H1 (cell line): ENCODE results near the gene GPR135. TPM values are rescaled to one million over a fixed set of nuclear protein-coding genes. Genes with fewer than 3 reads are reported as not detected.

ENCODE experiments used
- ASH2L ChIP-seq: fragments of 200-600, 300-600 bp; sonication (generic); IDR thresholded peaks from one replicate; pipeline ENCODE4 v1.7.1; 2017; ENCODE audit warnings: low read length
- BRCA1 ChIP-seq: IDR thresholded peaks from 2 replicates; pipeline ENCODE4 v1.6.1; 2012; ENCODE audit warnings: low read depth, low read length, improper control_type of control experiment
- CHD1 ChIP-seq: IDR thresholded peaks from 2 replicates; pipeline ENCODE4 v1.6.1; 2012; ENCODE audit warnings: low read depth, low read length, improper control_type of control experiment
- CTBP2 ChIP-seq: IDR thresholded peaks from 2 replicates; pipeline ENCODE4 v1.7.0; 2011; ENCODE audit warnings: borderline replicate concordance, mild to moderate bottlenecking, moderate library complexity, mixed read lengths, low read length; ENCODE audit not compliant: insufficient read depth, insufficient read length
- EGR1 ChIP-seq: IDR thresholded peaks from 2 replicates; pipeline ENCODE4 v1.6.1; 2011; ENCODE audit warnings: low read depth, low read length, borderline replicate concordance
- EP300 ChIP-seq, 2 experiments: IDR thresholded peaks; 1 replicate in 1 of 2; 2 replicates in 1 of 2; pipeline ENCODE4 v1.6.1; 2011 to 2012; ENCODE audit warnings: low read depth in 2 of 2, low read length in 2 of 2, mild to moderate bottlenecking in 2 of 2, borderline replicate concordance in 1 of 2, inconsistent platforms in 1 of 2, moderate library complexity in 1 of 2
- EZH2 ChIP-seq: fragments of 200-600 bp; sonication (generic); IDR thresholded peaks from 2 replicates; pipeline ENCODE4 v1.7.1; 2012; ENCODE audit warnings: low read depth, mild to moderate bottlenecking, moderate library complexity, low read length, inconsistent platforms; ENCODE audit not compliant: severe bottlenecking
- KDM1A ChIP-seq: fragments of 200-600, 300-600 bp; sonication (generic); IDR thresholded peaks from 2 replicates; pipeline ENCODE4 v1.7.1; 2016; ENCODE audit warnings: mild to moderate bottlenecking, low read length, borderline replicate concordance
- KDM5A ChIP-seq: fragments of 200-600 bp; IDR thresholded peaks from 2 replicates; pipeline ENCODE4 v1.7.1; 2012; ENCODE audit warnings: mild to moderate bottlenecking, low read length, inconsistent platforms, mixed read lengths
- MAFK ChIP-seq: IDR thresholded peaks from 2 replicates; pipeline ENCODE4 v1.6.1; 2012; ENCODE audit warnings: low read depth, mild to moderate bottlenecking, improper control_type of control experiment, low read length
- MAX ChIP-seq: IDR thresholded peaks from 2 replicates; pipeline ENCODE4 v1.6.1; 2012; ENCODE audit warnings: inconsistent platforms
- NANOG ChIP-seq: IDR thresholded peaks from 2 replicates; pipeline ENCODE4 v1.6.1; 2011; ENCODE audit warnings: low read length, low read depth, mild to moderate bottlenecking, inconsistent platforms; ENCODE audit not compliant: insufficient read depth, poor library complexity, severe bottlenecking
- PHF8 ChIP-seq: fragments of 200-600 bp; sonication (generic); conservative IDR thresholded peaks from 2 replicates; pipeline ENCODE4 v1.7.1; 2012; ENCODE audit warnings: low read depth, mild to moderate bottlenecking, inconsistent platforms, low read length, moderate library complexity
- POLR2AphosphoS5 ChIP-seq: IDR thresholded peaks from 2 replicates; pipeline ENCODE4 v1.6.1; 2011; ENCODE audit warnings: low read depth, low read length
- RNF2 ChIP-seq: fragments of 200-900, 300-1000 bp; sonication (generic); IDR thresholded peaks from 2 replicates; pipeline ENCODE4 v1.7.1; 2016; ENCODE audit warnings: borderline replicate concordance, low read depth, mild to moderate bottlenecking, antibody characterized with exemption, low read length; ENCODE audit not compliant: poor library complexity, severe bottlenecking; ENCODE audit errors: missing control alignments
- RXRA ChIP-seq: IDR thresholded peaks from 2 replicates; pipeline ENCODE4 v1.6.1; 2011; ENCODE audit warnings: low read depth, mild to moderate bottlenecking, low read length, moderate library complexity; ENCODE audit not compliant: insufficient read depth
- SP4 ChIP-seq: IDR thresholded peaks from 2 replicates; pipeline ENCODE4 v1.6.1; 2012; ENCODE audit warnings: low read length, inconsistent platforms
- SRF ChIP-seq: IDR thresholded peaks from 2 replicates; pipeline ENCODE4 v1.6.1; 2011; ENCODE audit warnings: mild to moderate bottlenecking, low read depth, low read length, moderate library complexity
- YY1 ChIP-seq: IDR thresholded peaks from 2 replicates; pipeline ENCODE4 v1.6.1; 2011; ENCODE audit warnings: low read depth, mild to moderate bottlenecking, low read length
- polyA plus RNA-seq, 7 experiments: library from polyadenylated mRNA; depleted of rRNA in 3 of 7; stranded (reverse) in 5 of 7; unstranded in 2 of 7; fragments of >200 nt in 5 of 7; fragments of 200-250 nt in 2 of 7; gene quantifications; 1 replicate in 5 of 7; 2 replicates in 1 of 7; 4 replicates in 1 of 7; pipeline versions ENCODE4 v1.2.1 to v1.2.3, GENCODE V29; 2011 to 2013; ENCODE audit warnings: missing spikeins in 2 of 7, mixed read lengths in 2 of 7
- total RNA-seq: library from RNA; stranded (reverse); fragmentation: NEBNext Ultra II Directional; extraction: Animal tissue kit (Norgen Biotek cat#: 25700); gene quantifications from 2 replicates; pipeline ENCODE4 v1.2.1, GENCODE V29; 2021

Gene GPR135
- total and polyA plus RNA-seq, 2 of the 8 experiments (the other 6 are each of a cell fraction or from before 2014, with no cell fraction given), result 0.48 to 1.1 TPM

GRCh38 chr14:59464486-59465315 is 479 bp downstream of the GPR135 start (continued):
- TF ChIP-seq RNF2, result no peak
- TF ChIP-seq YY1, result no peak
- TF ChIP-seq PHF8, result no peak
- no peak for TF ChIP-seq BRCA1
- TF ChIP-seq CTBP2, result no peak
- peak; percentile 21 for TF ChIP-seq ASH2L
- no peak for TF ChIP-seq RXRA
- TF ChIP-seq SP4, result no peak
- peak; percentile 37 for TF ChIP-seq EZH2
- TF ChIP-seq CHD1, result no peak
- no peak for TF ChIP-seq EP300 (IDR thresholded peaks at IDR 0.05; ENCODE audit: borderline replicate concordance in 1 of 2, low read depth in 2 of 2, low read length in 2 of 2)
- TF ChIP-seq NANOG, result no peak
- no peak for TF ChIP-seq SRF
- no peak for TF ChIP-seq KDM5A
- peak; percentile 65; the same call in 1 of the 2 replicates for TF ChIP-seq EGR1
- TF ChIP-seq POLR2AphosphoS5, result no peak
- TF ChIP-seq KDM1A, result no peak; the same call in 1 of the 2 replicates
- TF ChIP-seq MAFK, result no peak
- no peak for TF ChIP-seq MAX
